DND-41 (cell line): ENCODE data around the gene GTF3C2.

Source experiments
- ATAC-seq: fragments of 200-7000 bp; cut with Tn5 transposase; 3 replicates; pipeline ENCODE4 v1.9.1; 2021; ENCODE audit warnings: low read depth; ENCODE audit not compliant: insufficient read depth
- DNase-seq: peaks from one replicate; pipeline ENCODE4 v3.0.0-alpha.2; 2020
- H2AFZ ChIP-seq: 2 replicates; pipeline ENCODE4 v1.6.0; 2012; ENCODE audit warnings: low read depth, low read length
- H3K27ac ChIP-seq: 2 replicates; pipeline ENCODE4 v1.5.1; 2012; ENCODE audit warnings: low read length, inconsistent platforms
- H3K27me3 ChIP-seq: fragments of 200-600 bp; sonication (generic); 2 replicates; pipeline ENCODE4 v1.6.0; 2012; ENCODE audit warnings: low read length, mild to moderate bottlenecking, inconsistent platforms; ENCODE audit not compliant: insufficient read depth, poor library complexity
- H3K36me3 ChIP-seq: 2 replicates; pipeline ENCODE4 v1.5.1; 2012; ENCODE audit warnings: low read length, inconsistent platforms; ENCODE audit not compliant: insufficient read depth
- H3K4me1 ChIP-seq: 2 replicates; pipeline ENCODE4 v1.5.1; 2012; ENCODE audit warnings: mild to moderate bottlenecking, low read length; ENCODE audit not compliant: insufficient read depth
- H3K4me2 ChIP-seq: 2 replicates; pipeline ENCODE4 v1.6.0; 2012; ENCODE audit warnings: mild to moderate bottlenecking, moderate library complexity, low read length, inconsistent platforms; ENCODE audit not compliant: insufficient read depth
- H3K4me3 ChIP-seq, 2 experiments: fragments of 200-600 bp in 1 of 2; shearing (Covaris generic) in 1 of 2; 2 replicates each; pipeline ENCODE4 v1.5.1; 2012 to 2016; ENCODE audit warnings: inconsistent platforms in 2 of 2, low read length in 2 of 2, mild to moderate bottlenecking in 2 of 2, low read depth in 1 of 2, moderate library complexity in 1 of 2
- H3K79me2 ChIP-seq: 2 replicates; pipeline ENCODE4 v1.6.0; 2012; ENCODE audit warnings: low read length, inconsistent platforms; ENCODE audit not compliant: insufficient read depth
- H3K9ac ChIP-seq: 2 replicates; pipeline ENCODE4 v1.6.0; 2012; ENCODE audit warnings: low read depth, mild to moderate bottlenecking, inconsistent platforms, low read length, moderate library complexity
- H3K9me3 ChIP-seq: 2 replicates; pipeline ENCODE4 v1.5.1; 2012; ENCODE audit warnings: low read length, moderate library complexity, mild to moderate bottlenecking, inconsistent platforms; ENCODE audit not compliant: insufficient read depth, severe bottlenecking
- H4K20me1 ChIP-seq: 2 replicates; pipeline ENCODE4 v1.6.0; 2012; ENCODE audit warnings: low read length; ENCODE audit not compliant: insufficient read depth
- EZH2 ChIP-seq: IDR thresholded peaks from 3 replicates; pipeline ENCODE4 v1.6.1; 2012; ENCODE audit warnings: borderline replicate concordance, low read depth, mild to moderate bottlenecking, moderate library complexity, low read length, inconsistent platforms; ENCODE audit not compliant: severe bottlenecking
- TF ChIP-seq, protein P1 (sequence below): IDR thresholded peaks from 2 replicates; pipeline ENCODE4 v1.5.1; 2012; ENCODE audit warnings: borderline replicate concordance, low read length, moderate library complexity, mild to moderate bottlenecking; ENCODE audit not compliant: poor library complexity, severe bottlenecking; ENCODE audit errors: extremely low read depth

The GTF3C2 gene

DNA sequence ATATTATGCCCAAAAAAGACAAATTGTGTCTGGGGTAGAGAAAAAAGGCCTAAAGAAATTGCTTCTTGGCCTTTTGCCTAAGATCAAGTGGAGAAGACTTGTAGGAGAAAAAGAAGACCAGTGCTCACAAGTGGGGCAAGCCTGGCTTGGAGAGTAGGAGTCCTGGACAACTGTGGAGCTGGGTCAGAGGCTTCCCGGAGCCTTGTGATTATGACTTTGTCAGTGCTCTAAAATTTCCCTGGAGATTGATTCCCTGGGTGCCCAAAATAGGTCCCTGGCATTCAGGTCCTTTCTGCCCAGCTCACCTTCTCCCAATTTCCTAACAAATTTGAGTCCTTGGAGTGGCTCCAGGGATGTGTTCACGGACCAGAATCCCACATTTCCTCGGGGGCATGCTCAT, 75.1 kb downstream of the GTF3C2 start:
- DNase-seq: no peak
- Histone ChIP-seq H3K4me3 (no peak overlapping the region), H3K9ac (no peak overlapping the region), H3K36me3 (no peaks in the 10 kb centered on the region), H3K79me2 (no peaks in the 10 kb centered on the region), H3K27me3 (peaks cover 34% of the 10 kb centered on the region), H3K4me1 (peaks cover 8% of the 10 kb centered on the region; the same call in 1 of the 2 replicates), H3K27ac (no peak overlapping the region), H3K9me3 (no peaks in the 10 kb centered on the region), H4K20me1 (no peaks in the 10 kb centered on the region), H3K4me2 (no peak overlapping the region), H2AFZ (no peak overlapping the region)
- TF ChIP-seq, protein P1, sequence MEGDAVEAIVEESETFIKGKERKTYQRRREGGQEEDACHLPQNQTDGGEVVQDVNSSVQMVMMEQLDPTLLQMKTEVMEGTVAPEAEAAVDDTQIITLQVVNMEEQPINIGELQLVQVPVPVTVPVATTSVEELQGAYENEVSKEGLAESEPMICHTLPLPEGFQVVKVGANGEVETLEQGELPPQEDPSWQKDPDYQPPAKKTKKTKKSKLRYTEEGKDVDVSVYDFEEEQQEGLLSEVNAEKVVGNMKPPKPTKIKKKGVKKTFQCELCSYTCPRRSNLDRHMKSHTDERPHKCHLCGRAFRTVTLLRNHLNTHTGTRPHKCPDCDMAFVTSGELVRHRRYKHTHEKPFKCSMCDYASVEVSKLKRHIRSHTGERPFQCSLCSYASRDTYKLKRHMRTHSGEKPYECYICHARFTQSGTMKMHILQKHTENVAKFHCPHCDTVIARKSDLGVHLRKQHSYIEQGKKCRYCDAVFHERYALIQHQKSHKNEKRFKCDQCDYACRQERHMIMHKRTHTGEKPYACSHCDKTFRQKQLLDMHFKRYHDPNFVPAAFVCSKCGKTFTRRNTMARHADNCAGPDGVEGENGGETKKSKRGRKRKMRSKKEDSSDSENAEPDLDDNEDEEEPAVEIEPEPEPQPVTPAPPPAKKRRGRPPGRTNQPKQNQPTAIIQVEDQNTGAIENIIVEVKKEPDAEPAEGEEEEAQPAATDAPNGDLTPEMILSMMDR: no peak
- no peak for TF ChIP-seq EZH2
- no peak for ATAC-seq

DNA sequence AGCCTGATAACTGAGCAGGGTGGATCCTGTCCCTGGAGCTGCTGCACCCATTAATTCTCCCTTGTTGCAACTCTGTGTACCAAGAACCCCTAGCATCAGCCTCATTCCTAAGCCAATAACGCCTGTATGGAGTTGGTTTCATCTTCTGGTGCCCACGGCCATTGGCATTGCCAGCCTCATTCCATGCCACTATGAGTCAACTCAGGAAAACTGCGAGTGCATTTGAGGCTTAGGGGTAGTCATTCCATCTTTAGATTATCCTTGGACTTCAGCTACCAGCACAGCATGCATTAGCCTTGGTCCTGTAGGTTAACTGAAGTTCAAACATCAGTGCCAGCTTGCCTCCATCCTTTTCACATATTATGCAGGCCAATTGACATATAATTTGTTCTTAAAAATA, 75.7 kb downstream of the GTF3C2 start:
- TF ChIP-seq, protein P1: no peak
- no peak for TF ChIP-seq EZH2
- Histone ChIP-seq H3K9ac (no peak overlapping the region), H4K20me1 (no peaks in the 10 kb centered on the region), H2AFZ (no peak overlapping the region), H3K27ac (no peak overlapping the region), H3K4me3 (no peak overlapping the region), H3K79me2 (no peaks in the 10 kb centered on the region), H3K27me3 (peaks cover 28% of the 10 kb centered on the region), H3K4me2 (no peak overlapping the region), H3K9me3 (no peaks in the 10 kb centered on the region), H3K36me3 (no peaks in the 10 kb centered on the region), H3K4me1 (peaks cover 8% of the 10 kb centered on the region; the same call in 1 of the 2 replicates)
- DNase-seq (no peak), ATAC-seq (no peak)

- peaks cover 13% of the 10 kb centered on the region for H3K27me3 ChIP-seq
- ATAC-seq (no peak), DNase-seq (no peak)
- no peaks in the 10 kb centered on the region for H3K9me3 ChIP-seq
- no peaks in the 10 kb centered on the region for H3K79me2 ChIP-seq
- H2AFZ ChIP-seq: no peak overlapping the region
- no peak overlapping the region for H3K4me3 ChIP-seq
- H3K9ac ChIP-seq: no peak overlapping the region
- no peak overlapping the region for H3K27ac ChIP-seq
- H3K4me1 ChIP-seq: peaks cover 8% of the 10 kb centered on the region; the same call in 1 of the 2 replicates
- H3K4me2 ChIP-seq: no peak overlapping the region
- no peaks in the 10 kb centered on the region for H4K20me1 ChIP-seq
- no peaks in the 10 kb centered on the region for H3K36me3 ChIP-seq
- no peak for TF ChIP-seq EZH2
- TF ChIP-seq, protein P1: no peak
These were observed 78.6 kb downstream of the GTF3C2 start for GRCh38 chr2:27278010-27278409.
